GM18519 (cell line): ENCODE data around the gene ITGA8.
"Not testable (repeated sequence)": the region's sequence is repeated elsewhere in the genome, so short reads cannot be mapped to it uniquely, and the experiment has no call there.

Source experiments
- ATAC-seq: cut with Tn5 transposase; IDR thresholded peaks from one replicate; pipeline ENCODE4 v1.9.1; 2021; ENCODE audit warnings: mild to moderate bottlenecking, moderate library complexity; ENCODE audit not compliant: unreplicated experiment, low FRiP score

The ITGA8 gene

DNA sequence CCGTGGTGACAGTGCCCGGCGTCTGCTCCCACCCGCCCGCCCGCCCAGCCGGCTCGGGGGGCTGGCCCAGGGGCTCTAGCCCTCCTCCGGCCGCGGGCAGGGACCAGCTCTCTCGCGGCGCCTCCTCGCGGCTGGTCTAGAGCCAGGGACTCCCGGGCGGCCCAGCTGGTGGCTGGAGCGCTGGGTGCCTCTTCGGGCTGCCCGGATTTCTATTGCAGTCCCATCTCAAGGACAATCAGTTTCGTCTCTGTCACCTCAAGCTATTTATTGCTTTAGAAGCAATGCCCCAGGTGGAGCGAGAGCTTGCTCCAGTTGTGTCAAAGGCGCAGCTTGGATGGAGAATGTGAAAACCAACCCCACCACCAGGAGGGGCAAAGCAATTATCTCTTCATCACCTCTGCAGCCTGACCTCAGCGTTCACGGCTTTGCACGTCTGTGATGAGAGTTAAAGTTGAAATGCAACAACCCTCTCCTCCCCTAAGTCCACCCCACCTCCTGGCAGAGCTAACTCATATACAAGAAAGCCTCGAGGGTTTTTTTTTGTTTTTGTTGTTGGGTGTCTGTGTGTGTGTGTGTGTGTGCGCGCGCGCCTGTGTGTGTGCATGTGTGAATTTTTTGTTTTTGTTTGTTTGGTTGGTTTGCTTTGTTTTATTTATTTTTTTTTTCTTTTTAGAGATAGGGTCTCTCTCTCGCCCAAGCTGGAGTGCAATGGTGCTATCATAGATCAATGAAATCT lies at the start of gene ITGA8:
Gene ITGA8 (minus strand): TSS at position 24 of the 736 bp plus-strand sequence. CDS start 151 bp downstream, outside the sequence.
- ATAC-seq, result no peak

- ATAC-seq, result no peak
Measured at GRCh38 chr10:15764892-15765454, 45.3 kb upstream of the ITGA8 start.

- no peak for ATAC-seq
Measured at GRCh38 chr10:15763006-15763405, 43.3 kb upstream of the ITGA8 start.

DNA sequence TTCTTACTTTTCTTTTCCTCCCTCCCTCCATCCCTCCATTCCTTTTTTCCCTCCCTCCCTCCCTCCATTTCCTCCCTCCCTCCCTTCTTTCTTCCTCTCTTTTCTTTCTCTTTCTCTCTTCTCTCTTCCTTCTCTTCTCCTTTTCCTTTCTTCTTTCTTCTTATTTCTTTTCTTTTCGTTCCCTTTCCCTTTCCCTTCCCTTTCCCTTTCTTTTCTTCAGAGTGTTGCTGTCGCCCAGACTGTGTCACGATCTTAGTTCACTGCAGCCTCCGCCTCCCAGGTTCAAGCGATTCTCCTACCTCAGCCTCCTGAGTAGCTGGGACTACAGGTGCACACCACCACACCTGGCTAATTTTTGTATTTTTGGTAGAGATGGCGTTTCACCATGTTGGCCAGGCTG lies 42.5 kb upstream of the ITGA8 start:
- not testable (repeated sequence) for ATAC-seq

- ATAC-seq, result not testable (repeated sequence)
Measured at GRCh38 chr10:15761224-15761623, 41.5 kb upstream of the ITGA8 start.

DNA sequence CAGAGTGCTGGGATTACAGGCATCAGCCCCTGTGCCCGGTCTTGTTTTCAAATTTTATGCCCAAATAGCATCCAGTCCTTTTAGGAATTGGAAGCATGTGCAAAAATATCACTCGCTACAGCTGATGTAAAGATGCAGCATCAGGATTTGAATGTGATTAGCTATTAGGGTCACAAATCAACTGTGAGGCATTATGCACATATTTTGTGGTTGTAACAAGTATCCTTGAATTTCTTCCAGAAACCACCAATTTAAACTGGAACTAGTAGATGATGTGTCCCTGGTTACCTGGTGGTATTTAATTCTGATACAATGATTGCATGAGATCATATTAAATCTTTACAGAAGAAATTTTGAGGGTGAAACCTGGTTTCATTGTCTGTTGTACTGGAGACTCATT lies 41.0 kb upstream of the ITGA8 start:
- ATAC-seq, result no peak

- no peak for ATAC-seq
Measured at GRCh38 chr10:15759265-15759664, 39.5 kb upstream of the ITGA8 start.

DNA sequence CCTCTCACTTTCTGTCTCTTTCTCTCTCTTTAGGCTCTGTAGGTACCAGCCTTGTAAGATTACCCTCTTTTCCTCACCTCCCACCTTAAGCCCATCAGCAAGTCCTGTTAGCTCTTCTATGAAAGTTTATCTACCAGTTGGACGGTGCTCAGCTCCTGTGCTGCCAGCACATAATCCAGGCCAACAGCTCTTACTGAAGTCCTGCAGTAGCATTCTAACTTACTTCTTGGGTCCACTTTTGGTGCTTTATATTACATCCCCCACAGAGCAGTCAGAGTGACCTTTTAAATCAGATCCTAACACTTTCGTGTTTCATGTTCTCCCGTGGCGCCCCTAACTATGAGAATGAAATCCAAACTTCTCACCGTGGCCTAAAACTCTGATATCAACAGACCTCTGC lies 38.9 kb upstream of the ITGA8 start:
- ATAC-seq, result no peak

- ATAC-seq, result no peak
Measured at GRCh38 chr10:15754937-15755336, 35.2 kb upstream of the ITGA8 start.

DNA sequence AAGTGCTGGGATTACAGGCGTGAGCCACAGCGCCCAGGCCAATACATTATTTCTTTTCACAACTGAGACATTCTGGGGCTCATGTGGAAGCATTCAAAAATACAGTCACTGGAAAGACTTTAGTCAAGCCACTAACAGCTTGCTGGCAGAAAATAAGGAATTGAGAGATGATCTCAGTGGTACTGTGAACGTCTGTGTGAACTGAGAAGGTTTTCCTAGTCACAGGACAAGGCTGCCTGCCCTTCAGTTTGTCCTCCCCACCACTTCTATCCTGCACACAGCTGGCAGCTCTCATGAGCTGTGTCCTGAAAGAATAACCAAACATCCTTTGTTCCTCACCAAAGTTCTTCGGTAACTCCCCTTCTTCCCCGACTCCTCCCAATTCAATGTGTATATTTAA lies 31.3 kb upstream of the ITGA8 start:
- no peak for ATAC-seq

DNA sequence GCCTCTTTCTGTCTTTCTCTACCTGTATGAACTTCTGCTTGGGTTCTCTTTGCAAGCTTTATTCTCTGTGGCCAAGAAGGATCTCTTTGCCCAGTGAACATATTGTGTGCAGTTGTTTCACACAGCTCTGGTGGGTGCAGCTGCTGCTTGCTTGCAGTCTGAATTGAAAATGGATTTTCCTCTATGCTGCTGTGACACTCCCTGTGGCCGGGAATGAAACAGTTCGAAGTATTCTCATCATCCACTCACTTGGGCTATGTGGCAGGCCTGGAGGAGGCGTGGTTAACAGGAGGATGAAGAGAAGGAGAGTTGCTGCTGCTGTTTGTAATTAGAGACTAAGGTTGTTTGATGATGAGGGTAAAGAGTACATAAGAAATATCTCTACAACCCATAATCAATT lies 28.4 kb upstream of the ITGA8 start:
- ATAC-seq, result no peak

DNA sequence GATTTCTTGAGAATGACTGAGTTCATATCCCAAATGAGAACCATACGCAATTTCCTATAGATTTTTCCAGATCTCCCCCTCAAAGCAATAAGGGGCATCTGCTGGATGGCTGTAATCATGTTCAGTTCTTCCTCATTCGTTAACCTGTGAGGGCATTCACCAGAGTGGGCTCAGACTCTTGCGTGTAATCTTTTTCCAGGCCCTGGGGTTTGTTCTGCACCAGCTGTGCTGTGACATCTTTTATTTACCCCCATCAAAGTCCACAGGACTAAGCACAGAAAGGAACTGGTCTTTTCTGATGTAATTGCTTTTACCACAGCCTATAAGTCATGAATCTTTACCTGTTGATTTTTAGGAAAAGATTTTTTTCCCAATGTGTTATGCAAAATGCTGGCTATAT lies 27.9 kb upstream of the ITGA8 start:
- ATAC-seq, result no peak

GRCh38 chr10:15745751-15746150 lies 26.0 kb upstream of the ITGA8 start:
- no peak for ATAC-seq

- ATAC-seq, result peak; percentile 73
Measured at GRCh38 chr10:15744217-15744865, 24.6 kb upstream of the ITGA8 start.

DNA sequence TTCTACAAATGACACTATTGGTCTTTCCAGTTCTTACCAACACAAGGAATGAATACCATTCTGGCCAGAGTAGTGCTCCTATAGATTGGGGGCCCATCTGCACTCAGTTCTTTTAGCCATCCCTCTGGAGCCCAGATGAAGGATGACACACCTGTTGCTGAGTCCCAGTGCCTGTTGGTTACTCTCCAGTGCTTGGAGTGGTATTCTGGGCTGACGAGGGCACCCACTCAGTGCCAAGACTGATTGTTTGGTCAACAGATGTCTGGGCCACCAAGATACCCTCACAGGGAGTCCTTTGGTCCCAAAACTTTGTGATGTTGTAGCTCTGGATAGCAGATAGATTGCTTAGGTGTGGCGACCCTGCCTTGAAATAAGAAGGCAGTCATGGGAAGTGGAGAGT lies 23.7 kb upstream of the ITGA8 start:
- ATAC-seq, result no peak

GRCh38 chr10:15742836-15743235 lies 23.1 kb upstream of the ITGA8 start:
- ATAC-seq, result no peak

DNA sequence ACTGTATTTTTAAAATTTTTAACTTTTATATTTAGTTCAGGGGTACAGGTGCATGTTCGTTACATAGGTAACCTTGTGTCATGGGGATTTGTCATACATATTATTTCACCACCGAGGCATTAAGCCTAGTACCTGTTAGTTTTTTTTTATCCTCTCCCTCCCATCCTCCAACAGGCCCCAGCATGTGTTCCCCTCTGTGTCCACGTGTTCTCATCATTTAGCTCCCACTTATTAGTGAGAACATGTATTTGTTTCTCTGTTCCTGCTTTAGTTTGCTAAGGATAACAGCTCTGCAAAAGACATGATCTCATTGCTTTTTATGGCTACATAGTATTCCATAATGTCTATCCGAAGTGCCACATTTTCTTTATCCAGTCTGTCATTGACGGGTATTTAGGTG lies 22.4 kb upstream of the ITGA8 start:
- ATAC-seq, result no peak

DNA sequence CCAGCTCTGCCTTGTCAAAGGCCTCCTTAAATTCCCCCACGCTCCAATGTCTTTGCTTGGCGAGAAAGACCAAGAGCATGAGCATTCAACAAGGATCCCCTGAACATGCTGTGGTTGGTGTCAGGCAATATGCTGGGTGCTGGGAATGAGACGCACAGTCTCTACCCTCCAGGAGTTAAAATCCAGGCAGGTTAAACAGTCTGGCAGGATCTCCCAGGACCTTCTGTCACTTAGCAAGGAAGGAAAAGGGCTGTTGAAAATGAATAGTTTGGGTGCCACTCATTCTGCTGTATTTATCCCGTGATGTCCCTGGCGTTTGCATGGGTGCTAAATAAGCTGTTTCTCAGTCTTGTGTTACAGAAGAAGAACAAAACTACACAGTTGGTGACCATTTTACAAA lies 21.9 kb upstream of the ITGA8 start:
- ATAC-seq, result no peak

- no peak for ATAC-seq
Measured at GRCh38 chr10:15740261-15740660, 20.5 kb upstream of the ITGA8 start.

DNA sequence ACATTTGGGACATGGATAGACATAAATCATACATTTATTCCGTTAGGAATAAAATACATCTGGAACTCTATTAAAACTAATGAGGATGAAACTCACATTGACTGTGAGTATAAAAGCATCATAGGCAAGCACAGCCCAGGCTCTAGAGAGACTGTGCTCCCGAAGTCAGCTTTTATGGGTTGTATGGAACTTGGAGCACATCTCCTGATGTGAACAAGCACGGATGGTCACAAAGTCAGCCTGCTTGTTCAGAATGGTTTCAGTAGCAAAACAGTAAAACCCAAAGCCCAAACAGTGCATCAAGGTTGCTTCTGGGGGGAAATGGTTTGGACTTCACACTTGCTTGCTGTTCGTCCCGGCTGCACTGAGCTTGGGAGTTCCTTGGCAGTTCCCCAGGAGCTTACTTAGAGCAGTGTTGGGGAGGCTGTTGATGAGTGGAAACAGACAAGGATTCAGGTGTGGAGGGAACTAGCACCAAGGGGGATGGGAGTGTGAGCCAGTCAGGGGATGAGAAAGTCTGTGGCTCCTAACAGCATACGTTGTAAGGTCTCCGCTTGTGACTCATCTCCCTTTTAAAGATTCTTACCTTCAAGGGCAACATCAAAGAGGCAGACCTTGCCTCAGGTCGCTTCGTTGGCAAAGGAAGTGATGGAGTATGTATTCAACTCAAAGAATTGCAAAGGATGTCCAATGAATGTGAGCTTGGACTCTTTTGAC lies 19.7 kb upstream of the ITGA8 start:
- no peak for ATAC-seq

DNA sequence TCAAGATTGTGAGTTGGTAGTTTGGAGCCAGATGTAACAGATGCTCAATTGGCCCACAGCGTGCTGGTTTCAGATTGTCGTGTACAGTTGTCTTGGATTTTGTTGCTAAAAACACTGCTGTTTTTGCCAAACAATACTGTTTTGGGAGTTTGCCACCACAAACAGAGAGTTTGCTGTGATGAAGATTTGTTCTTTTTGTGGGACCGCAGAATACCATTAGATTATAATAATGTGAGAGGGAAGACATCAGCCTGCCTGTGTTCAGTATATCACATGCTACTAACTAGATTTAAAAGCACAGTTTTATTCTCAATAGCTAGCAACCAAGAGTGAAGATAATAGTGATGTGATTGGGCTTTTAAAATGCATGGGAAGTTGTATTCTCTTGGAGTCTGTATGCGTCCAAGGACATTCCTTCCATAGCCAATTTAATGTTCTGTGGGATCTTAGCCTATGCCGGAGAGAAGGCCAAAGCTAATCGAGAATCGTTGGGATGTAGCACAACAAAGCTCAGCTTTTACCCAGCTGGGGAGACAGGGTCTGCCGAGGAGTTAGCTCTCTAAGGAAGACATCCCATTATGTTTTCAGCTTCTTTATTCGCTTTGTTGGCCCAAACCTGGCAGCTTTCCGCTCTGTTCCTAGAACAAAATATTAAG lies 18.7 kb upstream of the ITGA8 start:
- ATAC-seq, result no peak
